ENCODE data around the gene CARHSP1. TPM values are rescaled to one million over a fixed set of nuclear protein-coding genes. Genes with fewer than 3 reads are reported as not detected.

CARHSP1 gene
- total and polyA plus RNA-seq, 7 donors, result 32.1 to 154 (median 79.5) TPM

- H3K27ac ChIP-seq, result no peak overlapping the region
- WGBS, 2 donors, result 68 to 93% methylated on average over 16 of the region's 16 CpGs
- no peaks in the 10 kb centered on the region for H3K9me3 ChIP-seq
- peaks cover 10 to 34% (median 16%) of the 10 kb centered on the region in 4 donors for H3K36me3 ChIP-seq
- no peak overlapping the region for H3K4me3 ChIP-seq
- intact Hi-C loops (cut with DNase I), result no loop called here
- DNase-seq, result no peak
- TF ChIP-seq POLR2AphosphoS5 (IDR thresholded peaks at IDR 0.05), result no peak
- no peak for TF ChIP-seq EP300 (IDR thresholded peaks at IDR 0.05)
- TF ChIP-seq POLR2A (IDR thresholded peaks at IDR 0.05), result no peak
- no peak for TF ChIP-seq CTCF (IDR thresholded peaks at IDR 0.05)
- H3K4me1 ChIP-seq, result no peaks in the 10 kb centered on the region
- no peaks in the 10 kb centered on the region for H3K27me3 ChIP-seq
Observed at GRCh38 chr16:8832717-8833105, 36.1 kb downstream of the CARHSP1 start.

- DNase-seq, result no peak
- H3K4me3 ChIP-seq, result no peak overlapping the region
- peaks cover 10 to 34% (median 16%) of the 10 kb centered on the region in 4 donors for H3K36me3 ChIP-seq
- H3K27ac ChIP-seq, result no peak overlapping the region
- WGBS, 2 donors, result 84 to 92% methylated on average over 18 of the region's 18 CpGs
- no peaks in the 10 kb centered on the region for H3K27me3 ChIP-seq
- H3K4me1 ChIP-seq, result no peaks in the 10 kb centered on the region
- no peaks in the 10 kb centered on the region for H3K9me3 ChIP-seq
- intact Hi-C loops (cut with DNase I), result no loop called here
- TF ChIP-seq POLR2A (IDR thresholded peaks at IDR 0.05) (no peak), CTCF (IDR thresholded peaks at IDR 0.05) (no peak), POLR2AphosphoS5 (IDR thresholded peaks at IDR 0.05) (no peak), EP300 (IDR thresholded peaks at IDR 0.05) (no peak)
Observed at GRCh38 chr16:8831871-8832716, 36.7 kb downstream of the CARHSP1 start.

GRCh38 chr16:8831450-8831849 lies 37.4 kb downstream of the CARHSP1 start:
- H3K27me3 ChIP-seq, result no peaks in the 10 kb centered on the region
- H3K4me3 ChIP-seq, result no peak overlapping the region
- no peaks in the 10 kb centered on the region for H3K4me1 ChIP-seq
- no peaks in the 10 kb centered on the region for H3K9me3 ChIP-seq
- TF ChIP-seq CTCF (IDR thresholded peaks at IDR 0.05), result no peak
- no peak for TF ChIP-seq POLR2AphosphoS5 (IDR thresholded peaks at IDR 0.05)
- TF ChIP-seq EP300 (IDR thresholded peaks at IDR 0.05), result no peak
- no peak for TF ChIP-seq POLR2A (IDR thresholded peaks at IDR 0.05)
- peaks cover 10 to 34% (median 16%) of the 10 kb centered on the region in 4 donors for H3K36me3 ChIP-seq
- WGBS, 2 donors, result 92 to 96% methylated on average over 9 of the region's 9 CpGs
- intact Hi-C loops (cut with DNase I), result no loop called here
- no peak overlapping the region for H3K27ac ChIP-seq
- no peak for DNase-seq

GRCh38 chr16:8828541-8829165 lies 40.2 kb downstream of the CARHSP1 start:
- Histone ChIP-seq H3K27me3 (no peaks in the 10 kb centered on the region), H3K4me3 (no peak overlapping the region), H3K36me3 (peaks cover 10 to 34% (median 16%) of the 10 kb centered on the region in 4 donors), H3K4me1 (no peaks in the 10 kb centered on the region), H3K9me3 (no peaks in the 10 kb centered on the region), H3K27ac (no peak overlapping the region)
- DNase-seq, result no peak
- WGBS, 2 donors, result 94 to 98% methylated on average over 8 of the region's 8 CpGs
- TF ChIP-seq POLR2AphosphoS5 (IDR thresholded peaks at IDR 0.05) (no peak), EP300 (IDR thresholded peaks at IDR 0.05) (no peak), POLR2A (IDR thresholded peaks at IDR 0.05) (no peak), CTCF (IDR thresholded peaks at IDR 0.05) (no peak)
- intact Hi-C loops (cut with DNase I), result no loop called here
